Hematopoietic multipotent progenitor cell treated with erythropoietin and hydrocortisone succinate and interleukin-3 and kit ligand, for 8 days (in vitro differentiated cells): ENCODE measurements around the gene PTPN9.
"Not testable (repeated sequence)": the region's sequence is repeated elsewhere in the genome, so short reads cannot be mapped to it uniquely, and the experiment has no call there.

Experiments
- DNase-seq: peaks from one replicate; pipeline ENCODE4 v3.0.0-alpha.2; 2015

The PTPN9 gene

GRCh38 chr15:75578173-75578947, 755 bp downstream of the PTPN9 start:
- peak; percentile 30 for DNase-seq

- no peak for DNase-seq
Observed at GRCh38 chr15:75577401-75578172, 1.5 kb downstream of the PTPN9 start.

- DNase-seq: no peak
Observed at GRCh38 chr15:75573648-75574384, 5.3 kb downstream of the PTPN9 start.

- DNase-seq: no peak
Observed at GRCh38 chr15:75570126-75570845, 8.8 kb downstream of the PTPN9 start.

GRCh38 chr15:75565062-75565970, 13.8 kb downstream of the PTPN9 start:
- DNase-seq: peak; percentile 22

- no peak for DNase-seq
Observed at GRCh38 chr15:75561888-75562287, 17.2 kb downstream of the PTPN9 start.

- not testable (repeated sequence) for DNase-seq
Observed at GRCh38 chr15:75559360-75559759, 19.8 kb downstream of the PTPN9 start.

GRCh38 chr15:75558955-75559354, 20.2 kb downstream of the PTPN9 start:
- not testable (repeated sequence) for DNase-seq

- no peak for DNase-seq
Observed at GRCh38 chr15:75554717-75555116, 24.4 kb downstream of the PTPN9 start.

GRCh38 chr15:75553659-75554058, 25.5 kb downstream of the PTPN9 start:
- no peak for DNase-seq

- DNase-seq: no peak
Observed at GRCh38 chr15:75551091-75551490, 28.0 kb downstream of the PTPN9 start.

GRCh38 chr15:75545064-75545463, 34.1 kb downstream of the PTPN9 start:
- peak; percentile 86 for DNase-seq

- no peak for DNase-seq
Observed at GRCh38 chr15:75544359-75544758, 34.8 kb downstream of the PTPN9 start.

- DNase-seq: not testable (repeated sequence)
Observed at GRCh38 chr15:75542949-75543545, 36.1 kb downstream of the PTPN9 start.

GRCh38 chr15:75542386-75542797, 36.7 kb downstream of the PTPN9 start:
- peak; percentile 72 for DNase-seq

GRCh38 chr15:75538376-75538775, 40.7 kb downstream of the PTPN9 start:
- DNase-seq: no peak

GRCh38 chr15:75533945-75534344, 45.2 kb downstream of the PTPN9 start:
- no peak for DNase-seq

- DNase-seq: peak; percentile 55
Observed at GRCh38 chr15:75532413-75533250, 46.5 kb downstream of the PTPN9 start.

- DNase-seq: no peak
Observed at GRCh38 chr15:75531041-75531450, 48.1 kb downstream of the PTPN9 start.

GRCh38 chr15:75530169-75530568, 48.9 kb downstream of the PTPN9 start:
- no peak for DNase-seq
